ENCODE data around the gene IL3RA.

DNA sequence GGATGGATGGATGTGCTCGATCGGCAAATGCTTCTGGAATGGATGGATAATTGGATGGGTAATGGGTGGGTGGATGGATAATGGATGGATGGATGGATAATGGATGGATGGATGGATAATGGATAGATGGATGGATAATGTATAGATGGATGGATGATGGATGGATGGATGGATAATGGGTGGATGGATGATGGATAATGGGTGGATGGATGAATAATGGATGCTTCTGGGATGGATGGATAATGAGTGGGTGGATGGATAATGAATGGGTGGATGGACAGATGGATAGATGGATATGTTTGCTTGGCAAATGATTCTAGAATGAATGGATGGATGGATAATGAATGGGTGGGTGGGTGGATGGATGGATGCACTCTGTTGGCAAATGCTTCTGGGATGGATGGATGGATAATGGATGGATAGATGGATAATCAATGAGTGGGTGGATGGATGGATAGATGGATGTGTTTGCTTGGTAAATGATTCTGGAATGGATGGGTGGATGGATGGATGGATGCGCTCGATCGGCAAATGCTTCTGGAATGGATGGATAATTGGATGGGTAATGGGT, 59.1 kb downstream of the IL3RA start:
- TF ChIP-seq CTCF (conservative IDR thresholded peaks at IDR 0.05; ENCODE audit: low read length) (no peak), EZH2phosphoT487 (IDR thresholded peaks at IDR 0.05; ENCODE audit: borderline replicate concordance, low read depth, low read length) (no peak)

Measured in OCI-LY7 (cell line).